ENCODE data around the gene VPS8.

VPS8 gene

DNA sequence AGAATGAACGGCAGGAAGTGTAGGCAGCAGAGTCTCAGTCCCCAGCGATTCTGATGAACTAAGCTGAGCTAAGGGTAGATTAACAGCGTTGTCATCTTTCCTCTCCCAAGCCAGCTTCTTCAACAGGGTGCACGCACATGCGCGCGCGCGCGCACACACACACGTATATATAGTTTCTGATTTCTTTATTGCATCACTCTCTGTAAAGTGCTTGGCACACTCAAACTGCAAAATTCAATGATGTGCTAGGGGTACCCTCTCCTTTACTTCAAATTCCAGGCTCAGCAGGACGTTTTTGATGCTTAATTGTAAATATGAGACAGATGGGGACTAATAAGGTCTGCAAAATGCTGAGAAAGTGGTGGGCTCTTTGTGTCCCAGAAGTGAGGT lies 26.1 kb upstream of the VPS8 start:
- DNase-seq: no peak

DNA sequence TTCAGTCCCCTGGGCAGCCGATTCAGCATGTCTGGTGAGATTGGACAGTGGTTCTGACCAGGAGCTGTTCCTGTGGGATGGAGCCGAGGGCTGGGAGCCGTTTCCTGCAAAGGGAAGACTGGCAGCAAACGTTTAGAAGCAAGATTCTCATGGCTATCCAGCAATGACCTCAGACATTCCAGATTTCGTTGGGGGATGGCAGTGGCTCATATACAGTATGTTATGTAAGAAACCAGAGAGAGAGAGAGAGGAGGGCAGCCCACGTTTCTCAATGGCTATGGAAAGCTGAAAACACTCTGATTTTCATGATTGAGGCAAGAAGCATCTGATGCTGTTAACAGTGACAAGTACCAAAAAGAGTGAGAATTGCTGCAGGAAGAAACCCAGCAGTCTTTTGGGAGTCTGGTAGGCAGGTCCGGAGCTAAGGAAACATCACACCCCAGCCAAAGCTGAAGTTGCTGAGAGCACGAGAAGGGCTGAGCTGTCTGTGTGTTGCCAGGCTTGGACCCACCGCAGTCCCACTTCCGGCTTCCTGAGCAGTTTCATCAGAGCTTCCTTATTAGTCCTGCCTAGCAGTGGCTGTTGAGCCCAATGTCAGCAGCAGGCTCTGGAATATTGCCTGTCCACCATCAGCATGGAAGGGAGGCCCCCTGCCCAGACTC lies 25.6 kb upstream of the VPS8 start:
- DNase-seq: peak; percentile 36

DNA sequence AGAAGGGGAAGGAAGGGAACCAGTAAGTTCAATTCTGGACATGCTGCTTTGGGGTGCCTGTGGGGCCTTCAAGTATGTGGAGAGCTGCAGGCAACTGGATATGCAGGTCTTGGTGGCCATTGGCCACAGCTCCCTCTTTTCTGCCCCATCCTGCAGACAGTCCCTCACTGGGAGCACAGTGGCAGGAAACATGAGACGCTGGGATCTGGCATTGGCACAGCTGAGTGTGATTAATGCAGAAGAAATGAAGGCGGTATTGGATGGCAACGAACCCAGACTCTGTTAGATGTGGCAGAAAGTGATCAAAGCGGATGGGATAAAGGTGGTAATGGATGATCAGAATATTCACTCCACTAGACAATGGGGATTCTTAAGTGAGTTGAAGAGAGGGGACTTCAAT lies 23.2 kb upstream of the VPS8 start:
- DNase-seq: no peak

DNA sequence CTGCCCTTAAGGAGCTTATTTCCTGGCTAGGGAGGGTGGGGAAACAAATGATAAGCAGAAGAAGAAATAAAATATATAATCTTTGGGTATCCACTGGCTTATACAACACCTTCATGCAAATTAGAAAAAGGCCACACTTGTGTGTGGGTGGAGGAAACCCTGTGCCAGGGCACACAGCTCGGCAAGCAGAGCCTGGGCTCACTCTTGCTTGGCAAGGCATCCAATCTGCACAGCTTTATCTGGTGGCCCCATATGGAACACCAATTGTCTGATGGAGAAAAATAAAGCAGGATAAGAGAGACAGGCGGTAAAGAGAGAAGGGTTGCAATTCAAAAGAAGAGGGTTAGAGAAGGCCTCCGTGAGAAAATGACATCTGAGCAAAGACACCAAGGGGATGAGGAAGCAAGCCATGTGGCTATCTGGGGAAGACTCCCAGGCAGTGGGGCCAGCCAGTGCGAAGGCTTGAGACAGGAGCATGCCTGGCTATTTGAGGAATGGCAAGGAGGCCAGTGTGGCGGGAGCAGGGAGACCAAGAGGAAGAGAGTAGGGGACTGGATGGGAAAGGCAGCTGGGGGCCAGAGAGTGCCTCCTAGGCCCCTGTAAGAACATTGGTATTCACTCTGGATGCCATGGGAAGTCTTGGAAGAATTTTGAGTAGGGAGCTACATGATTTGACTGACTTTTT lies 22.5 kb upstream of the VPS8 start:
- DNase-seq: no peak

DNA sequence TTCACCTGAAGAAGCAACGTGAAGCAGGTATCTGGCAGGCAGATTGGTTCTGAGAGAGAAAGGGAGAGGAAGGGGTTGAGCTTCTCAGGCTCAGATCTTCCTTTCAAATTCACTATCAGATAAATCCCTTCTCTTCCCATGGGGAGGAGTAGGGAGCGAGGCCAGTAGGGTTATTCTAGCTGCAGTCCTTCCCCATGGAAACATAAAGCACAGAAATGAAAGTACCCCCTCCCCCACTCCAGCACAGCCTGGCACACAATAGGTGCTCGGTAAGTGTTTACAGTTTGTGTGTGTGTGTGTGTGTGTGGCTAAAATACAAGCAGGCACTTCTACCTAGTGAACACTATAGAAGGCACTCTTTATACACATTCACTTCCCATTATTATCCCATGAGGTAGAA lies 20.8 kb upstream of the VPS8 start:
- no peak for DNase-seq

DNA sequence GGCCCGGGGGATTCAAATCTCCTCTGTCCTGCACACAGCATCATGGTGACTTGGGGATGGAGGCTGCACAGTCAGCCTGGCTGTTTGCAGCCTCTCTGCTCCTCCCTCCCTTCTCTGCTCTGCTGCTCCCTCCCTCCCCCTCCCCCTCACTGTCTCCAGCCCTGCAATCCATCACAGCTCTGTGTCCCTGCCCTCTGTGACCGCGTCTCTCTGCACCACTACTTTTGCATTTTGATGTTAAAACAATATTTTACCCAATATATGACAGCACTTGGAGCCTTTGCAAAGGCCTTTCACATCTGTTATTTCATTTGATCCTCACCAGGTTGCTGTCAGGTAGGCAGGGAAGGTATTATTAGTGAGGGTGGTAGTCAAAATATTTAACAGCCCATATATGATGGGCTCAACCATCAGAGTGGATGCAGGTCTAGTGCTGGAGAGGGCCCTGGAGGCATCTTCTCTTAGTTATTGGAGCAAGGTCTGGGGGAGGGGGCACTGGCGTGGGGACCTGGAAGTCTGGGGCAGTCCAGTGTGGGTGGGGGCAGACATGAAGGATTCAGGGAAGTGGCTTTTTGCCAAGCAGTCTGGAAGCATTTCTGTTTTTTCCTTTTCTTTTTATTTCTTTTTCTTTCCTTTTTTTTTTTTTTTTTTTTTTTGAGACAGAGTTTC lies 16.3 kb upstream of the VPS8 start:
- no peak for DNase-seq

DNA sequence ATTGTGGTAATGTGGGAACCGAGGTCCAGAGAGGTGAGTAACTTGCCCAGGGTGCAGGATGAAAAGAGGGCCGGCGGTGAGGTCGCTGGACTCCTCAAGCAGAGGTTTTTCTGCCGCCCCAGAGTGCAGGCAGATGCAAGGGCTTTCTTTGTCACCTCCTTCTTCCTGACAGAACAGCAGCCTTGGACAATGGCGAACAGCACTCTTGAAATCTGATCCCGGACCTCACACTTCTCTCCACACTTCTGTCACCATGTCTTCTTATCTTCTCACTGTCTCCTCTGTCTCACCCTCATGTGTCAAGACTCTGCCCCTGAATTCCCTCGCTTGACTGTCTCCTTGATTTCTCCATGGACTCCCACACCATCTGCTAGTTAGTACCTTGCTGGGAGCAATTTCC lies 15.4 kb upstream of the VPS8 start:
- no peak for DNase-seq

DNA sequence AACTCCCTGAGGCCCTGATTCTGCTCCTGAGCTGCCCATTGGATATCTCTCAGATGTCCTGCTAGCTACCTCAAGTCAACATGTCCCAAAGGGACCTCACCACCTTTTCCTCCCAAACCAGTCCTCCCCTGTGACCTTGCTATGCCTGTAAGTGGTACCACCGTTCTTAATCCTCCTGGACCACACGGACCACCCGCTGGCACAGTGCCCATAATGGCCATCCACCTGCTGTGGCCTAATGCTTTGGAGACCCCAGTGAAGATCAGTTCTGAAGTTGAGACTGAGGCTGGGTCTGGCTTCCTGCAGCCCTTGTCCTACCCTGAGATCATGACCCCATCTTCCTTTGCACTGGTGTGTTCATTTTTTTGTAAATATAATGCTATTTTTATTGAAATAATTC lies 15.0 kb upstream of the VPS8 start:
- no peak for DNase-seq

DNA sequence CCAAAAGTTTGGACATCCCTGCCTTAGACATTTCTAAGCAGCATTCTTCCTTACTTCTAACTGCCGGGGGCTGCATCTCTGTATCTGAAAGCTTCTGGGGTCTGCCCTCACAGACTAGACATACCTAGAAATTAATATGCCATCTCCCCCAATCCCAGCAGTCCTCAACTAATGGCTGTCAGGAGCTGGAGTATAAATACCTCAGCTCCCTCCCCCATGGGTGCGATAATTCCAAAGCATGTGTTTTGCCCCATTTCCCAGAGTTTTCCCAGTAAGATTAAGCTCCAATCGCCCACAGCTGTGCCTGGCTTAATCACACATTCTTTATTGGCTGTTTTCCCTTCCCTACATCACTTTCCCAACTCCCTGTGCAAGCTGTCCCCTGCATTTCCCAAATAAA lies 13.8 kb upstream of the VPS8 start:
- DNase-seq: no peak

DNA sequence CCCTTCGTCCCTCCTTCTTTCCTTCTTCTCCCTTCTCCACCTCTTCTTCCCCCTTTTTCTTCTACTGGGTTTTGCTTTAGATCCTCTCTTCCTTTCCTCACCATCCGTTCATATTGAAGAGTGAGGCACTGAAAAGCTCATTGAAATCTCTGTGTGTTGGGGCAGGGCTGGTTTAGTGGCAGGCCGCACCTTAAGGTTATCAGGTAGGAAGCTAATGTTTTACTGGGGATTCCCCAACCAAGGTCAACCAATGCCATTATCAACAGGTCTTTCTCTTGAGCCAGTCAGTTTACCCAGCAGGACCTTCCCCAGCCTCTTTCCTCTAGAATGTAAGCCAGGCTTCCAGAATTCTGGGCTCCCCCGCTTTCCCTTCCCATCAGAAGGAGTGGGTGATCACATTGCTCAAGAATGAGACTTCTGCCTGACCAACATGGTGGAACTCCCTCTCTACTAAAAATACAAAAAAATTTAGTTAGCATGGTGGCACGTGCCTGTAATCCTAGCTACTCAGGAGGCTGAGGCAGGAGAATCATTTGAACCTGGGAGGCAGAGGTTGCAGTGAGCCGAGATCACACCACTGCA lies 11.5 kb upstream of the VPS8 start:
- DNase-seq: no peak

DNA sequence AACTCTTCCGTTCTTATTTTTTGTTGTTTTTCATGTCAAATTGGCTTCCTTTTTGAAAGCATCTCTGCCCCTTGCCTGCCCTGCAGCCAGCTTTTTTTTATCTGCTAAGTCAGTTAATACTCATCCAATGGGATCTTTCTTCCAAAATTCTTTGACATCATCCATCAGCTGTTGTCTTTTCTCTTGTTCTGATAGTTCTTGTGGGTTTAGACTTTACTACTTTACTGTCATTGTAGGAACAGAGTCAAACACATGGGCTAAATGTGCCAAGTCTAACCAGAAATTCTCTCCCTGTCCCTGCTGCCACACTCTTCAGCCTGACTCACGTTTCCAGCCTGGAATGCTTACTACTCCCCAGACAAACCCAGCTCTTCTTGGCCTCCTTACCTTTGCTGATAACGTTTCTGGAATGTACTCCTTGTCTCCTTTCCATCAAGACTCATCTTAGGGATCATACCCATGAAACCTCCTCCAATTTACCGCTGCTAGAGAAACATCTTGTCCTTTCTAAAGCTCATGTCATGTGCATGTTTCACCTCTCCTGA lies 10.7 kb upstream of the VPS8 start:
- no peak for DNase-seq

DNA sequence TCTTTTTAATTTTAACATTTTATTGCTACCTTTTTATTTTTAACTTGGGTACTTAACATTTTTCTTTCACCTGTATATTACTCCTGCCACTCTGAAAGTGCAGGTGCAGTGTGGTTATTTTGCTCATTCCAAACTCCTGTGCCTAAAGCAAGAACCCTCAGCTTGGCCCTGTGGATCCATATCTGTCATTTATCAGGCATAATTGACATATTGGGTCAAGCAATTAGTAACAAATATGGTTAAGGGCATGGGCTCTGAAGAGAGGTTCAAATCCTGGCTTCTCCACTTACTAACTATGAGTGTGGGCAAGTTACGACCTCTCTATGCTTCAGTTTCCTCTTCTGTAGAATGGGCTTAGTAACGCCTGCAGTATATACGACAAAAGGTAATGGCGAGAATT lies 9.8 kb upstream of the VPS8 start:
- DNase-seq: no peak

DNA sequence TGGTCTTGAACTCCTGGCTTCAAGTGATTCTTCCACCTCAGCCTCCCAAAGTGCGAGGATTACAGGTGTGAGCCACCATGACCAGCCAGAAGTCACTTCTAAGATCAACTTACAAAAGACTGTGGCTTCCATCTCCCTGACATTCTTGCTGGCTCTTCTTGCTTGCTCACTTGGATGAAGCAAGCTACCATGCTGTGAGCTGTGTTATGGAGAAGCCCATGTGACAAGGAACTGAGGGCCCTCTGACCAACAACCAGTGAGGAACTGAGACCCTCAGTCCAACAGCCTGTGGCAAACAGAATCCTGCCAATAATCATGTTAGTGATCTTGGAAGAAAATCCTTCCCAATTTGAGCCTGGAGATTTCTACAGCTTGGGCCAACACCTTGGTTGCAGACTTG lies 7.2 kb upstream of the VPS8 start:
- no peak for DNase-seq

DNA sequence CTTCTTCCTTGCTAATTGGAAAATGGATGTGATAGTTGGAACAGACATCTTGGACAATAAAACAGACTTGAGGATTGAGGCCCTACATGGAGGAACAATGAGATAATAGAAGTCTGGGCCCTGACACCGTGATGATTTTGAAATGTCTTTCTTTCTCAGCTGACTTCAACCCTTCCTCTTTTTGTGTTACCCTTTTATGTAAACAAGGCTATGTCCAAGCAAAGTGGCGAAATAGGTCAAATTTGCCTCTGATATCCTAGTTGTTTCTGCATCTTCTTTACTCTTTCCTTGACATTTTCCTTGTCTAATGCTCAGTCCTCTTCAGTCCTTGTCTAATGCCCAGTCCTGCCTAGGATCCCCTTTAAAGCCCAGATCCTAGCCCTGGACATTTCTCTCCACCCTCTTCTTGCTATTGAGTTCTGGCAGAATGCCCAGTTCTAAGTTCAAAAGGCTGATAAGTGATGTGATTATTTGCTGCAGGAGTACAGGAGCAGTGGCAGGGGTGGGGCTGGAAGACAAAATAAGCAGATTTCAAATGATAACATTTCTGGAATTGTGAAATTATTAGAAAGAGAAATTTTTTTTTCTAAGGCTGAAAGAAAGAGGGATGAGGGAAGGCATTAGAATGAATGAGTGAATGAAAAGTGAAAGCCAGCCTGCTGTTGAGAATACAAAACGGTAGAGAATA lies 6.5 kb upstream of the VPS8 start:
- DNase-seq: no peak

DNA sequence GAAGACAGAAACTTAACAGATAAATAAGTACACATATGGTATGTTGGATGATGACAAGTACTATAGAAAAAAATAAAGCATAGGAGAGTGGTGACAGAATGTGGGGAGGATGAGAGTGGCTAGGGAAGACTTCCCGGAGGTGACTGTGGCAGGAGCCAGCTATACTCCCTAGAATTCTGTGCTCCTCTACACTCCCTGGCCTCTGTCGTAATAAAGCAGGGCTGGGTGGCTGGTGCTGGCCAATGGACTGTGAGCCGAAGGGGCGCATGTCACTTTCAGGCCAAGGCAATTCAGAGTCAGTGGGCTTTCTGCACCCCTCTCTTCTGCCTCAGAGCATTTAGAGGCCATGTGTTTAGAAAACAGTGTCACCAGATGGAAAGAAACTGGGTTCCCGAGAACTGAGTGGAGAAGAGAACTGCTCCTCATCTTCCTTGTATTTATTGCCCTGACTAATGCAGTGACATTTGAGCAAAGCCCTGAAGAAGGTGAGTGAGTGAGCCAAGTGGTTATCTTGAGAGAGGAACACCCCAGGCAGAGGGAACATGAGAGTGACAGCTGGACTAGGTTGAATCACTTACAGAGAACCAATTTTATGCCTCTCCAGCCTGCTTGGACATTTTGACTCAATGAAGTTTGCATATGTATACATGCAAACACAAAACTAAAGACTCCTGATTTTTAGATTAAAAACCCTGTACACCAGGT lies 5.2 kb upstream of the VPS8 start:
- no peak for DNase-seq

DNA sequence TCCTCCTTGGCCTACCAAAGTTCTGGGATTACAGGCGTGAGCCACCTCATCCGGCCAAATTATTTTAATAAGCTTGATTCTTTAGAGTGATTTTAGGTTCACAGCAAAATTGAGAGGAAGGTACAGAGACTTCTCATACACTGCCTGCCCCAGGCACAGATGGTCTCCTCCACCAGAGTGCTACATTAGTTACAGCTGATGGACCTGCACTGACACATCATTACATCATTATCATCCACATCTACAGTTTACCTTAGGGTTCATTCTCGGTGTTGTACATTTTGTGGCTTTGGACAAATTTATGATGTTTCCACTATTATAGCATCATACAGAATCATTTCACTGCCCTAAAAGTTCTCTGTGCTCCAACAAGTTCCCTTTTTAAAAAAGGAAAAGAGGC lies 4.4 kb upstream of the VPS8 start:
- DNase-seq: no peak

DNA sequence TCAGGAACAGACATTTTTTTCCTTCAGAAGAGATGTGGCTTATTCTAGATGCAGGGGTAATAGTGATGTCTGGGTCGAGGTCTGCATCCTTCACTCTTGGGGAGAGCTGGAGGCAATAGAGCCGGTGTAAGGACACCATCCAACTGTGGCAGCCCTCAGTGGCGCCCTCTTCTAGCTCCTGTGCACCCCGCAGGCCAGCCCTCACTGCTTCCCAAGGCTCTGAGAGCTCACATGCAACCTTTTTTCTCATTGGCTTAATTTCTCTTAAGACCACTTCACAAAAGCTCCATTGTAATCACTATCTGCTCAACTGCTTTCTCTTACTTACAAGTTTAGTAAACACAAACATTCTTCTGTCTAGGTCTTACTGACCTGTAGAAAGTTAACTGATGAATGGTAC lies 3.9 kb upstream of the VPS8 start:
- no peak for DNase-seq

DNA sequence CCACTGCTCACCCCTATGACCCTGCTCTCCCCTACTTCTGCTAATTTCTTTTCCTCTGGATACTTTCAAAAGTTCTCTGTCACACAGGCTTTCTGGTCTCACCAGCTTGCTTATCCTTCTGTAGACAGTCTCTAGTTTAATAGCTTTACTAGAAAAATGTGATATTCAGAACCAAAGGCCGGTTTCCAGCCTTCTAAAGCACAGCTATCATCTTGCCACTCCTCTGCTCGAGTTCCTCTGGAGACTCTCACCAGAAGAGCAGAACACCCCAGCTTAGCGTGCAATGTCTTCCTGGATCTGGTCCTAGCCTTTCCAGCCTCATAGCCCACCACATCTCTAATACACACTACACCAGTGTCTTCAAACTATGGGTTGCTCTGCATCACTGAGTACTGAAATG lies 1.8 kb upstream of the VPS8 start:
- DNase-seq: no peak

DNA sequence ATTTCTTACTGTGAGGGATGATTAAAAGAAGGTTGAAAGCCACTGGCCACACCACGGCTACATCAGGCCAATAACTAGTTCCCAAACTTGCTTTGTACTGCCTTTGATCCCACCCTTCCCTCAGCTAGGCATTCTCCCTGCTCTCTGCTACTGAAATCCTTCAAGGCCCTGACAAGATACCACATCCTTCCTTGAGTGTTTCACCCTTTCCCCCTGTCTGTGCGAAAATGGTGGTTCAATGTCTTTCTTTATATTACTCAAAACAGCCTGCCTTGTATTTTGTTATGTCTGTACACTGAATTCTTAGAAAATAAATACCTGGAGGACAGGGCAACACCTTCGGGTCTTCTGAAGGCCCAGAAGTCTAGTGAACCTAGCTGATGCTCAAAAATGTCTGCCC lies 932 bp upstream of the VPS8 start:
- DNase-seq: peak; percentile 75

DNA sequence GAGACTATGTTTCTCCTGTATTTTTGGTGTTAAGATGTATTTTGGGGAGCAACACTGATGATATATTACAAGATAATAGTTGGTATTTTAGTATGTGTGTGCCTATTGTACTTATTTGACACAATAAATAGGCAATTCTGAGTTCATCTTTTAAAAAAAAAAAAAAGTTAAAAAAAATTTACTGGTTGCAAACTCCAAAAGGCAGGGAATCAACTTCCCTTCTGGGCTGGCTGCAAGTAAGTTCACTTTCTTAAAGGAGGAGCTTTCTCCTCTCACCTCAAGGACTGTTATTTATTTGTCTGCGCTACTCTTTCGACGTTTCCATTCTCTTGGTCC lies 335 bp upstream of the VPS8 start:
- DNase-seq: no peak

DNA sequence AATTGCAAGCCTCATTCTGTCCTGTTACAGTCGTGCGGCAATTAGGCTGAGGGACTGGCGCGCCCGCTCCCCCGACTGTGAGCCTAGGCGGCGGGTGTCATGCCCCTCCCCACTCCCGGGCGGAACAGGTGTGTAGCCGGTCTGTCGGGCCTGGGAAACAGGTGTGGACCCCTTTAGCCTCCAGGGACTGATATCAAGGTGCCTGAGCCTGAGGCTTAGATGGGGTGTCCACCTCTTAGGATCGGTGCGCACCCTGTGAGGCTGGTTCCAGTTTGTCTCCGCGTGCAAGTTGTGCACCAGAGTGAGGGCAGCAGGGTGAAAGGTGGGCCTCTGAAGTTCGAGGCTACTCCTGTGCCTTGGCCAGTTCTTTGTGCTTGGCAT lies 686 bp downstream of the VPS8 start:
- DNase-seq: peak; percentile 15

DNA sequence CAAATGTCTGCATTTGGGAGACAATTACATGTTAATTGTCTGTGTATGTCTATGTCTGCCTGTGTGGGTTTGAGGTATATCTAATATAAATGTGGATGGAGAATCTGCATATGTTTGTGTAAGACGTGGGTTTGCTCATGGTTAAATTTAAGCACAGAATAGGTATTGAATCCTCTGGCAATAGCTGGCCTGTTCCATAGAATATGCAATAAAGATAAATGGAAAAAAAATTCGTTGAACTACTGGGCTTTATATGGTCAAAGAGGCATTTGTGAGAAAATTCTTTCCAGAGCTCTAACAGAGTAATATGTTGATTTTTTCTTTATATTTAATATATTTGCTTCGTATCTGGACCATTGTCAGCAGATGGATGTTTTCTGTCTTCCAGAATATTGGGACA lies 1.4 kb downstream of the VPS8 start:
- no peak for DNase-seq

DNA sequence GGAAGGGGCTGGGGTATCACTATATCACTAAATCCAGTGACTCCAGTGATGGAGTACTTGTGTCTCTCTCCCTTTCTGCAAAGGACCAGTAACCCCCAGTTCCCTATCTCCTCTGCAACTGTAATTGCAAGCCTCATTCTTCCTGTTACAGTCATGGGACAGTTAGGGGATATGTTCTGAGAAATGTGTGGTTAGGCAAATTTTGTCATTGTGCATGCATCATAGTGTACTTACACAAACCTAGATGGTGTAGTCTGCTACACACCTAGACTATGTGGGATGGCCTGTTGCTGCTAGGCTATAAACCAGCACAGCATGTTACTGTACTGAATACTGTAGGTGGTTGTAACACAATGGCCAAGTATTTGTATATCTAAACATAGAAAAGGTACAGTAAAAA lies 2.2 kb downstream of the VPS8 start:
- DNase-seq: peak; percentile 62

Measured in activated CD4-positive, alpha-beta T cell treated with anti-CD3 and anti-CD28 coated beads, Interleukin-2, Interleukin-6, amounts not matched to agents 100 ng/mL and 50 ng/mL, durations not matched to agents 16 hours and 8 hours (primary cell).